K562 (cell line): ENCODE results near the gene ABCC12. TPM values are rescaled to one million over a fixed set of nuclear protein-coding genes. Genes with fewer than 3 reads are reported as not detected.

Source experiments
- ATAC-seq: fragments of 200-7000 bp; cut with Tn5 transposase; 3 replicates; pipeline ENCODE4 v1.9.1; 2020; ENCODE audit warnings: moderate library complexity
- BruUV-seq: library from RNA; stranded (reverse); fragments of 400-500 nt; replicated peaks from 2 replicates; lab custom pipeline; 2021; lab: Mats Ljungman, UMichigan
- CTCF ChIA-PET: fragments of 300-600 bp; formaldehyde crosslinking; extraction: SDS; loops from one replicate; lab custom pipeline; 2021; ENCODE audit warnings: low intra/inter-chr PET ratio; lab: Yijun Ruan, JAX
- POLR2A ChIA-PET: fragments of 300-600, 350-650 bp; sonication (Branson Sonifier 250); formaldehyde crosslinking; extraction: SDS; loops from one replicate; lab custom pipeline; 2021; ENCODE audit warnings: antibody characterized with exemption, inconsistent platforms; lab: Yijun Ruan, JAX
- DNase-seq, 4 experiments: peaks; one replicate each; pipeline versions ENCODE4 v3.0.0 to v3.0.0-alpha.2; 2011 to 2018; ENCODE audit warnings: low spot score in 3 of 4, mixed read lengths in 3 of 4; ENCODE audit errors: extremely low read depth in 1 of 4
- FAIRE-seq: peaks from 2 replicates; lab custom pipeline; 2011; peaks lifted over from hg19 to GRCh38; lab: Jason Lieb, UNC
- H2AFZ ChIP-seq: 2 replicates; pipeline ENCODE4 v1.6.0; 2011; ENCODE audit warnings: low read depth, low read length, control low read depth, inconsistent platforms
- H3K27ac ChIP-seq: fragments of 200-600 bp; 3 replicates; pipeline ENCODE4 v1.8.0; 2011; ENCODE audit warnings: low read depth, mild to moderate bottlenecking, control low read depth, inconsistent platforms, low read length, moderate library complexity, mixed read lengths; ENCODE audit errors: extremely low read depth
- H3K27me3 ChIP-seq, 2 experiments: fragments of 300-600 bp in 1 of 2; 2 replicates in 1 of 2; 3 replicates in 1 of 2; pipeline versions ENCODE4 v1.6.0 to v1.8.0; 2011; ENCODE audit warnings: inconsistent platforms in 2 of 2, low read length in 2 of 2, mild to moderate bottlenecking in 1 of 2, mixed read lengths in 1 of 2, moderate library complexity in 1 of 2; ENCODE audit not compliant: control insufficient read depth in 2 of 2, insufficient read depth in 2 of 2
- H3K36me3 ChIP-seq: fragments of 300-600 bp; 3 replicates; pipeline ENCODE4 v1.8.0; 2011; ENCODE audit warnings: mild to moderate bottlenecking, low read length, inconsistent platforms; ENCODE audit not compliant: control insufficient read depth, insufficient read depth
- H3K4me1 ChIP-seq, 2 experiments: fragments of 200-600 bp in 1 of 2; replicated peaks in 1 of 2; 2 replicates in 1 of 2; 3 replicates in 1 of 2; pipeline versions ENCODE4 v1.5.1 to v1.8.0; 2011; ENCODE audit warnings: inconsistent platforms in 2 of 2, low read length in 2 of 2, mild to moderate bottlenecking in 1 of 2, mixed read lengths in 1 of 2, moderate library complexity in 1 of 2; ENCODE audit not compliant: control insufficient read depth in 2 of 2, insufficient read depth in 2 of 2
- H3K4me2 ChIP-seq: 2 replicates; pipeline ENCODE4 v1.6.1; 2011; ENCODE audit warnings: low read length, control low read depth, inconsistent platforms, mixed read lengths; ENCODE audit not compliant: insufficient read depth
- H3K4me3 ChIP-seq: fragments of 200-600 bp; sonication (generic), shearing (Covaris generic); 2 replicates; pipeline ENCODE4 v1.5.1; 2016; ENCODE audit warnings: control low read depth, inconsistent platforms
- H3K79me2 ChIP-seq: fragments of 200-600 bp; 3 replicates; pipeline ENCODE4 v1.8.0; 2011; ENCODE audit warnings: low read length, inconsistent platforms; ENCODE audit not compliant: control insufficient read depth, insufficient read depth
- H3K9ac ChIP-seq, 2 experiments: 2 replicates each; pipeline versions ENCODE4 v1.6.0 to v1.6.1; 2011; ENCODE audit warnings: low read depth in 2 of 2, low read length in 2 of 2, control low read depth in 1 of 2, inconsistent platforms in 1 of 2, mild to moderate bottlenecking in 1 of 2, mixed read lengths in 1 of 2; ENCODE audit not compliant: insufficient read depth in 1 of 2
- H3K9me1 ChIP-seq: one replicate; pipeline ENCODE4 v1.6.0; 2011; ENCODE audit warnings: inconsistent platforms, mild to moderate bottlenecking, low read length, moderate library complexity; ENCODE audit not compliant: control insufficient read depth, insufficient read depth
- H3K9me3 ChIP-seq: replicated peaks from 2 replicates; pipeline ENCODE4 v1.5.1; 2011; ENCODE audit warnings: low read depth, low read length, inconsistent platforms; ENCODE audit not compliant: control insufficient read depth, insufficient read depth
- H4K20me1 ChIP-seq: replicated peaks from 2 replicates; pipeline ENCODE4 v1.6.1; 2011; ENCODE audit warnings: low read length, inconsistent platforms, mixed read lengths; ENCODE audit not compliant: control insufficient read depth, insufficient read depth
- ARHGAP35 ChIP-seq: fragments of 450-650 bp; IDR thresholded peaks from 2 replicates; pipeline ENCODE4 v1.6.1; 2018; ENCODE audit not compliant: partially characterized antibody
- CBX3 ChIP-seq, 2 experiments: IDR thresholded peaks; 1 replicate in 1 of 2; 2 replicates in 1 of 2; pipeline ENCODE4 v1.6.1; 2012; ENCODE audit warnings: inconsistent platforms in 2 of 2, low read length in 2 of 2, borderline replicate concordance in 1 of 2, control low read depth in 1 of 2
- CSDE1 ChIP-seq, 2 experiments: fragments of 450-650 bp; IDR thresholded peaks; 2 replicates each; pipeline ENCODE4 v1.6.1; 2016; ENCODE audit warnings: mild to moderate bottlenecking in 1 of 2
- EGR1 ChIP-seq: fragments of 450-650 bp; conservative IDR thresholded peaks from 2 replicates; pipeline ENCODE4 v1.6.1; 2017; ENCODE audit warnings: mild to moderate bottlenecking
- FOXK2 ChIP-seq, 2 experiments: fragments of 450-650 bp; IDR thresholded peaks in 1 of 2; conservative IDR thresholded peaks in 1 of 2; 2 replicates each; pipeline ENCODE4 v1.6.1; 2016; ENCODE audit warnings: low read depth in 2 of 2, mild to moderate bottlenecking in 1 of 2
- GTF2F1 ChIP-seq: IDR thresholded peaks from 2 replicates; pipeline ENCODE4 v1.6.1; 2011; ENCODE audit warnings: low read depth, low read length, improper control_type of control experiment
- NEUROD1 ChIP-seq: fragments of 150-350 bp; IDR thresholded peaks from 2 replicates; pipeline ENCODE4 v1.6.1; 2014; ENCODE audit warnings: borderline replicate concordance, low read length, low read depth; ENCODE audit not compliant: partially characterized antibody
- PHF8 ChIP-seq: fragments of 200-600 bp; sonication (generic); IDR thresholded peaks from 2 replicates; pipeline ENCODE4 v1.6.1; 2012; ENCODE audit warnings: mixed run types, mild to moderate bottlenecking, inconsistent platforms, low read length, moderate library complexity, borderline replicate concordance
- SMAD2 ChIP-seq: fragments of 150-350 bp; IDR thresholded peaks from 2 replicates; pipeline ENCODE4 v1.6.1; 2014; ENCODE audit warnings: low read depth, mild to moderate bottlenecking, low read length
- ZBTB8A ChIP-seq: fragments of 450-650 bp; IDR thresholded peaks from 2 replicates; pipeline ENCODE4 v1.6.1; 2018; ENCODE audit warnings: mild to moderate bottlenecking, moderate library complexity; ENCODE audit not compliant: partially characterized antibody
- ZC3H11A ChIP-seq: IDR thresholded peaks from 2 replicates; pipeline ENCODE4 v1.6.1; 2012; ENCODE audit warnings: low read depth, low read length, improper control_type of control experiment
- ZNF174 ChIP-seq: fragments of 250-450 bp; sonication (Bioruptor Pico); IDR thresholded peaks from 2 replicates; pipeline ENCODE4 v1.4.0; 2020; ENCODE audit warnings: mild to moderate bottlenecking
- ZNF24 ChIP-seq: fragments of 450-650 bp; IDR thresholded peaks from 2 replicates; pipeline ENCODE4 v1.6.1; 2016
- ZNF347 ChIP-seq: fragments of 450-650 bp; formaldehyde crosslinking; IDR thresholded peaks from 2 replicates; pipeline ENCODE4 v1.4.0; 2020; ENCODE audit warnings: low read depth, mild to moderate bottlenecking, moderate library complexity
- ZNF780A ChIP-seq: fragments of 250-450 bp; sonication (Bioruptor Pico); IDR thresholded peaks from 2 replicates; pipeline ENCODE4 v1.5.0; 2021; ENCODE audit warnings: mild to moderate bottlenecking
- WGBS: fragments of 100-300 bp; shearing (Covaris generic); methylation state at CpG from one replicate; pipeline ENCODE4 v1.1.6; 2016; ENCODE audit warnings: low coverage, mixed read lengths; ENCODE audit not compliant: insufficient coverage; ENCODE audit errors: missing lambda C conversion rate; 5-methylcytosine and 5-hydroxymethylcytosine counted together
- in situ Hi-C: fragments of 300-500 bp; cut with MboI; formaldehyde crosslinking; loops from 4 replicates; pipeline ENCODE4 v1.15.0; 2018; ENCODE audit warnings: inconsistent platforms, mixed read lengths
- intact Hi-C: fragments of 100-400 bp; cut with micrococcal nuclease; formaldehyde crosslinking; loops from 2 replicates; pipeline ENCODE4 v1.14.2; 2022
- polyA plus RNA-seq, 8 experiments: library from polyadenylated mRNA; depleted of rRNA in 4 of 8; stranded (reverse) in 5 of 8; unstranded in 3 of 8; fragments of >200 nt; fragmentation: Nextera tagmentation in 2 of 8; fragmentation: Illumina TruSeq in 1 of 8; extraction: Ambion mirVana in 2 of 8; extraction: Trizol in 1 of 8; gene quantifications; 2 replicates each; pipeline versions ENCODE4 v1.2.1 to v1.2.3, GENCODE V29; 2011 to 2014; ENCODE audit warnings: inconsistent platforms in 1 of 8, missing spikeins in 1 of 8
- total RNA-seq, 7 experiments: library from RNA; depleted of rRNA in 6 of 7; stranded (reverse); fragments of >200 nt in 6 of 7; fragmentation: Illumina TruSeq in 2 of 7; extraction: Trizol in 2 of 7; gene quantifications; 2 replicates each; pipeline versions ENCODE4 v1.2.1 to v1.2.3, GENCODE V29; 2011 to 2021; ENCODE audit warnings: low replicate concordance in 1 of 7
- TF ChIP-seq, protein P1 (sequence below): sonication (generic); formaldehyde crosslinking; IDR thresholded peaks from 2 replicates; pipeline ENCODE4 v1.8.1; 2023; ENCODE audit warnings: mild to moderate bottlenecking, missing genetic modification reagents, moderate library complexity
- TF ChIP-seq, protein P2 (sequence below): sonication (generic); formaldehyde crosslinking; IDR thresholded peaks from 2 replicates; pipeline ENCODE4 v1.8.0; 2022; ENCODE audit warnings: missing genetic modification reagents, mild to moderate bottlenecking, borderline replicate concordance

The ABCC12 gene
- total and polyA plus RNA-seq, 9 of the 15 experiments (the other 6 are each of a cell fraction or from before 2014, with no cell fraction given) = not detected

DNA sequence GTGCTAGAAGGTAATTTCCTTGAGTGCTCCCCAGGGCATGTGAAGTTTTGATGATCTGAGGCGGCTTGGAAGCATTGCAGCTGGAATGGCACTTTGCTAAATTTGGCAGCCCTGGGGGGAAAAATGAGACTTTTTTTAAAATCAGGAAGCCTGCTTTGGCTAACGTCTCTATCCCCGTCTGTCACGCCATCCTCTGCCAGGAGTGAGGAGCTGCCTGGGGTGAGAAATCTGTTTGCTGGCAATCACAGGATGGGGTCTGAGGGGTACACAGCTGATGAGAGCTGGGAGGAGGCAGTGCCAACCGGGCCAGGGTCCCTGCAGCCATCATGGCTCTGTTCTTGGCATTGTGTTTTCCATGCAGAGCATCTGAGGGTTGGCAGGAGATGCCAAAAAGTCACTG is 2.0 kb downstream of the ABCC12 start (continued):
- TF ChIP-seq ZNF347 (CRISPR knock-in tag) (no peak), GTF2F1 (no peak), CBX3 (IDR thresholded peaks at IDR 0.05; ENCODE audit: borderline replicate concordance in 1 of 2, low read length in 2 of 2) (no peak), ZNF174 (CRISPR knock-in tag) (no peak)
- TF ChIP-seq, protein P1, sequence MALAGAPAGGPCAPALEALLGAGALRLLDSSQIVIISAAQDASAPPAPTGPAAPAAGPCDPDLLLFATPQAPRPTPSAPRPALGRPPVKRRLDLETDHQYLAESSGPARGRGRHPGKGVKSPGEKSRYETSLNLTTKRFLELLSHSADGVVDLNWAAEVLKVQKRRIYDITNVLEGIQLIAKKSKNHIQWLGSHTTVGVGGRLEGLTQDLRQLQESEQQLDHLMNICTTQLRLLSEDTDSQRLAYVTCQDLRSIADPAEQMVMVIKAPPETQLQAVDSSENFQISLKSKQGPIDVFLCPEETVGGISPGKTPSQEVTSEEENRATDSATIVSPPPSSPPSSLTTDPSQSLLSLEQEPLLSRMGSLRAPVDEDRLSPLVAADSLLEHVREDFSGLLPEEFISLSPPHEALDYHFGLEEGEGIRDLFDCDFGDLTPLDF = no peak

DNA sequence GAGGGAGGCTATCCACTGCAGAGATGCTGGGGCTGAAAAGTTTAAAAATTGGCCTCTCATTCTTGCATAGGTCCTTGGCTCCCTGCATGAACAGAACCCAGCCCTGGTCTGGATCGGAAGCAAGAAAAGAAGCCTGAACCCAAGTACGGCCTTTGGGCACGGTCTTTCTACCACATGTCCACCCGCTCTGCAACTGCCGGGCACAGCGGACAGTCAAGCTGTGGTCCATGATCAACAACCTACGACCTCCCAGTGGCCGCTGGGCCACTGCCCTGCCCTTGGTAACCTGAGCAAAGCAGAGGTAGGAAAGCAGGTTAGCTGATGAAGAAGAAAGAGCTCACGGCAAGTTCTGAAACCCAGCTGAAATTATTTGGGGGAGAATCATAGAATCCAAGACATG is 3.6 kb downstream of the ABCC12 start:
- intact Hi-C loops = loop anchor here (10.0 kb wide), 1 partner anchor 277 kb away; no protein-coding TSS in a partner anchor
- FAIRE-seq = no peak
- Histone ChIP-seq H3K9me3 (no peaks in the 10 kb centered on the region), H3K9me1 (no peaks in the 10 kb centered on the region), H3K36me3 (no peaks in the 10 kb centered on the region), H3K4me1 (peaks cover 0 to 3% of the 10 kb centered on the region in 2 experiments; a peak in 2 of 5 replicates), H3K4me2 (no peak overlapping the region), H3K27me3 (peaks cover 13 to 37% of the 10 kb centered on the region in 2 experiments), H3K27ac (no peak overlapping the region), H4K20me1 (no peaks in the 10 kb centered on the region), H3K9ac (no peak overlapping the region), H3K79me2 (no peaks in the 10 kb centered on the region), H3K4me3 (no peak overlapping the region), H2AFZ (no peak overlapping the region)
- ATAC-seq = no peak
- DNase-seq = no peak
- 4% methylated on average over 9 of the region's 9 CpGs for WGBS
- POLR2A ChIA-PET = interaction anchor here (0.6 to 0.9 kb wide), 2 partner anchors 14 to 1084 kb away, joined by 3 read pairs; no protein-coding TSS in a partner anchor
- in situ Hi-C loops = no loop called here
- no TSS peak for BruUV-seq
- CTCF ChIA-PET = no interaction called here
- TF ChIP-seq ZNF780A (CRISPR knock-in tag) (no peak), CSDE1 (IDR thresholded peaks at IDR 0.05) (no peak), ZC3H11A (no peak), ARHGAP35 (no peak), ZBTB8A (no peak), EGR1 (no peak), FOXK2 (conservative IDR thresholded peaks at IDR 0.05 in 1 of 2, IDR thresholded peaks at IDR 0.05 in 1 of 2; ENCODE audit: low read depth in 2 of 2) (no peak), SMAD2 (no peak), NEUROD1 (no peak), ZNF24 (no peak), PHF8 (no peak)
- TF ChIP-seq, protein P2, sequence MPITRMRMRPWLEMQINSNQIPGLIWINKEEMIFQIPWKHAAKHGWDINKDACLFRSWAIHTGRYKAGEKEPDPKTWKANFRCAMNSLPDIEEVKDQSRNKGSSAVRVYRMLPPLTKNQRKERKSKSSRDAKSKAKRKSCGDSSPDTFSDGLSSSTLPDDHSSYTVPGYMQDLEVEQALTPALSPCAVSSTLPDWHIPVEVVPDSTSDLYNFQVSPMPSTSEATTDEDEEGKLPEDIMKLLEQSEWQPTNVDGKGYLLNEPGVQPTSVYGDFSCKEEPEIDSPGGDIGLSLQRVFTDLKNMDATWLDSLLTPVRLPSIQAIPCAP = no peak
